Astrocyte (in vitro differentiated cells and primary cell): ENCODE results near the gene LRRC74A.

ENCODE experiments used
- EZH2 ChIP-seq: IDR thresholded peaks from 2 replicates; pipeline ENCODE4 v1.6.1; 2012; ENCODE audit warnings: mild to moderate bottlenecking, low read length, inconsistent platforms; ENCODE audit not compliant: insufficient read depth
- TF ChIP-seq, protein P1 (sequence below): IDR thresholded peaks from 2 replicates; pipeline ENCODE4 v1.5.1; 2011; ENCODE audit warnings: low read depth, mild to moderate bottlenecking, inconsistent platforms, low read length, moderate library complexity; ENCODE audit not compliant: insufficient read depth

- TF ChIP-seq, protein P1, sequence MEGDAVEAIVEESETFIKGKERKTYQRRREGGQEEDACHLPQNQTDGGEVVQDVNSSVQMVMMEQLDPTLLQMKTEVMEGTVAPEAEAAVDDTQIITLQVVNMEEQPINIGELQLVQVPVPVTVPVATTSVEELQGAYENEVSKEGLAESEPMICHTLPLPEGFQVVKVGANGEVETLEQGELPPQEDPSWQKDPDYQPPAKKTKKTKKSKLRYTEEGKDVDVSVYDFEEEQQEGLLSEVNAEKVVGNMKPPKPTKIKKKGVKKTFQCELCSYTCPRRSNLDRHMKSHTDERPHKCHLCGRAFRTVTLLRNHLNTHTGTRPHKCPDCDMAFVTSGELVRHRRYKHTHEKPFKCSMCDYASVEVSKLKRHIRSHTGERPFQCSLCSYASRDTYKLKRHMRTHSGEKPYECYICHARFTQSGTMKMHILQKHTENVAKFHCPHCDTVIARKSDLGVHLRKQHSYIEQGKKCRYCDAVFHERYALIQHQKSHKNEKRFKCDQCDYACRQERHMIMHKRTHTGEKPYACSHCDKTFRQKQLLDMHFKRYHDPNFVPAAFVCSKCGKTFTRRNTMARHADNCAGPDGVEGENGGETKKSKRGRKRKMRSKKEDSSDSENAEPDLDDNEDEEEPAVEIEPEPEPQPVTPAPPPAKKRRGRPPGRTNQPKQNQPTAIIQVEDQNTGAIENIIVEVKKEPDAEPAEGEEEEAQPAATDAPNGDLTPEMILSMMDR, result no peak
- TF ChIP-seq EZH2, result no peak
These were observed 18.0 kb downstream of the LRRC74A start for GRCh38 chr14:76844223-76844622.
